Measurements from ENCODE around the gene PCDHGA8. TPM values are rescaled to one million over a fixed set of nuclear protein-coding genes. Genes with fewer than 3 reads are reported as not detected.
A peak's percentile ranks its signal among the peaks of the same experiment; 100 is the strongest.
"Not testable (repeated sequence)": the region's sequence is repeated elsewhere in the genome, so short reads cannot be mapped to it uniquely, and the experiment has no call there.

The PCDHGA8 gene
- total RNA-seq, 3 donors from 2014 or later: not detected

DNA sequence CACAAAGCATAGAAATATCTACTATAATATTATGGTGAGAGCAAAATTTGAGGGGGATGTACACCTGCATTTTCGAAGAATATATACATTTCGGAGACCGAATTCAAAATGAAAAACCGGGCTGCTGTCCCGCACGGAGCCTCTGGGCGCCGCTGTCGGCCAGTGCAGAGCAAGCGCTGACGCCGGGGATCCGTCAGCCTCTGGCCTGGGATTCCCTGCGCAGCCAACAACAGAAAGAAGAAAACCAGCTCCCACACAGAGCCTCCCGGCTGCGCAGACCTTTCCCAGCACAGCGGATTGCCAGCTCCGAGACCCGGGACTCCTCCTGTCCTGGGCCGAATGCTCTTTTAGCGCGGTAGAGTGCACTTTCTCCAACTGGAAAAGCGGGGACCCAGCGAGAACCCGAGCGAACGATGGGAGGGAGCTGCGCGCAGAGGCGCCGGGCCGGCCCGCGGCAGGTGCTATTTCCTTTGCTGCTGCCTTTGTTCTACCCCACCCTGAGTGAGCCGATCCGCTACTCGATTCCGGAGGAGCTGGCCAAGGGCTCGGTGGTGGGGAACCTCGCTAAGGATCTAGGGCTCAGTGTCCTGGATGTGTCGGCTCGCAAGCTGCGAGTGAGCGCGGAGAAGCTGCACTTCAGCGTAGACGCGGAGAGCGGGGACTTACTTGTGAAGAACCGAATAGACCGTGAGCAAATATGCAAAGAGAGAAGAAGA is 15.5 kb downstream of the PCDHGA8 start, which contains the start of gene PCDHGB6:
TSS of gene PCDHGB6 (plus strand) at position 232 of the 716 bp plus-strand sequence. CDS start at position 414, 182 bp downstream.
- ATAC-seq: peak; percentile 61 to 67
- peaks cover 11% of the 10 kb centered on the region for H3K36me3 Mint-ChIP-seq (ENCODE audit: insufficient read depth)
- DNase-seq; H3K4me1 Mint-ChIP-seq (ENCODE audit: low read depth): not testable (repeated sequence)
- H3K4me3 Mint-ChIP-seq: peak within 1 kb of the TSS; percentile 65
- H3K27me3 Mint-ChIP-seq (ENCODE audit: low read depth): peaks cover 82% of the 10 kb centered on the region
- peaks cover 22% of the 10 kb centered on the region for H3K9me3 Mint-ChIP-seq

DNA sequence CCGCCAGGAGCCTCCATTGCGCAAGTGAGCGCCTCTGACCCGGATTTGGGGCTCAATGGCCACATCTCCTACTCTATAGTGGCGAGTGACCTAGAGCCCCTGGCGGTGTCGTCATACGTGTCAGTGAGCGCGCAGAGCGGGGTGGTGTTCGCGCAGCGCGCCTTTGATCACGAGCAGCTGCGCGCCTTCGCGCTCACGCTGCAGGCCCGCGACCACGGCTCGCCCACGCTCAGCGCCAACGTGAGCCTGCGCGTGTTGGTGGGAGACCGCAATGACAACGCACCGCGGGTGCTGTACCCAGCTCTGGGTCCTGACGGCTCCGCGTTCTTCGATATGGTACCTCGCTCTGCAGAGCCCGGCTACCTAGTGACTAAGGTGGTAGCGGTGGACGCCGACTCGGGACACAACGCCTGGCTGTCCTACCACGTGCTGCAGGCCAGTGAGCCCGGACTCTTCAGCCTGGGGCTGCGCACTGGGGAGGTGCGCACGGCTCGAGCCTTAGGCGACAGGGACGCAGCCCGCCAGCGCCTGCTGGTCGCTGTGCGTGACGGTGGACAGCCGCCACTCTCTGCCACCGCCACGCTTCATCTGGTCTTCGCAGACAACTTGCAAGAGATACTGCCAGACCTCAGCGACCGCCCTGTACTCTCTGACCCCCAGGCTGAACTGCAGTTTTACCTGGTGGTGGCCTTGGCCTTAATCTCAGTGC is 17.3 kb downstream of the PCDHGA8 start:
- H3K9me3 Mint-ChIP-seq: peaks cover 26% of the 10 kb centered on the region
- peaks cover 14% of the 10 kb centered on the region for H3K4me1 Mint-ChIP-seq (ENCODE audit: low read depth)
- H3K27me3 Mint-ChIP-seq (ENCODE audit: low read depth): peaks cover 82% of the 10 kb centered on the region
- ATAC-seq: no peak
- DNase-seq: no peak
- H3K36me3 Mint-ChIP-seq (ENCODE audit: insufficient read depth): peaks cover 15% of the 10 kb centered on the region
- no peak overlapping the region for H3K4me3 Mint-ChIP-seq

DNA sequence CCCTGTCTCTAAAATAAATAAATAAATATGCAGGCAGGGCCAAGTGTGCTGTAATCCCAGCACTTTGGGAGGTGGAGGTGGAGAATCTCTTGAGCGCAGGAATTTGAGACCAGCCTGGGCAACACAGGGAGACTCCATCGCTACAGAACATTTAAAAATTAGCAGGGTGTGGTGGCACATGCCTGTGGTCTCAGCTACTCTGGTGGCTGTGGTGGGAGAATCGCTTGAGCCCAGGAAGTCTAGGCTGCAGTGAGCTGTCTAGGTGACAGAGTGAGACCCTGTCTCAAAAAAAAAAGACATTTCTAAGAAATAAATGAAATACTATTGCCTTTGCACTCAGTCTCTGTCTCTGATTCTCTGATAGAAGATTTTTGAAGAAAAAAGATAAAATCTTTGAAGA is 19.1 kb downstream of the PCDHGA8 start:
- Mint-ChIP-seq H3K4me1 (ENCODE audit: low read depth) (peaks cover 14% of the 10 kb centered on the region), H3K9me3 (peaks cover 19% of the 10 kb centered on the region), H3K27me3 (ENCODE audit: low read depth) (peaks cover 78% of the 10 kb centered on the region)

DNA sequence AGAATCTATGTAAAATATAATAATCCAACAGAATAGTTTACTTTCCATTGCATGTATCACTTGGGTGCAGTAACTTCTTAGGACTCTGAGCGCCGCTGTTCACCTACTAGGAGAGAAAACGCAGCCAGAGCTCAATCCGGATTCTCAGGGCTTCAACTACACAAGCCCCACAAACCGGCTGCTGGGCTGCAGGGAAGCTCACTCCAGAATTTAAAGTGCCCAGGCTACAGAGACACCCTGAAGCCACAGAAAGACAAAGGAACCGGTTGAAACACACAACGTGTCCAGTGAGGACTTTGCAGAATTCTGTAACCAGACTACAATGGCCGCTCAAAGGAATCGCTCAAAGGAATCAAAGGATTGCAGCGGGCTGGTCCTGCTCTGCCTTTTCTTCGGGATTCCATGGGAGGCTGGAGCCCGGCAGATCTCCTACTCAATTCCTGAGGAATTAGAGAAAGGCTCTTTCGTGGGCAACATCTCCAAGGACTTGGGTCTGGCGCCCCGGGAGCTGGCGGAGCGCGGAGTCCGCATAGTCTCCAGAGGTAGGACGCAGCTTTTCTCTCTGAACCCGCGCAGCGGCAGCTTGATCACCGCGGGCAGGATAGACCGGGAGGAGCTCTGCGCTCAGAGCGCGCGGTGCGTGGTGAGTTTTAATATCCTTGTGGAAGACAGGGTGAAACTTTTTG is 20.6 kb downstream of the PCDHGA8 start, which contains the start of gene PCDHGA10:
TSS of gene PCDHGA10 (plus strand) at position 134 of the 686 bp plus-strand sequence. CDS start at position 323, 189 bp downstream.
- ATAC-seq (peak; percentile 73 to 76), DNase-seq (peak; percentile 38)
- H3K4me1 Mint-ChIP-seq (ENCODE audit: low read depth): peaks cover 16% of the 10 kb centered on the region
- H3K27me3 Mint-ChIP-seq (ENCODE audit: low read depth): peaks cover 81% of the 10 kb centered on the region
- H3K36me3 Mint-ChIP-seq (ENCODE audit: insufficient read depth): peaks cover 18% of the 10 kb centered on the region
- peaks cover 22% of the 10 kb centered on the region for H3K9me3 Mint-ChIP-seq
- peak within 1 kb of the TSS; percentile 84 for H3K4me3 Mint-ChIP-seq

More for the DNA sequence above, 19.1 kb downstream of the PCDHGA8 start:
- no peak for DNase-seq
- Mint-ChIP-seq H3K4me3 (no peak overlapping the region), H3K36me3 (ENCODE audit: insufficient read depth) (peaks cover 15% of the 10 kb centered on the region)
- ATAC-seq: no peak

DNA sequence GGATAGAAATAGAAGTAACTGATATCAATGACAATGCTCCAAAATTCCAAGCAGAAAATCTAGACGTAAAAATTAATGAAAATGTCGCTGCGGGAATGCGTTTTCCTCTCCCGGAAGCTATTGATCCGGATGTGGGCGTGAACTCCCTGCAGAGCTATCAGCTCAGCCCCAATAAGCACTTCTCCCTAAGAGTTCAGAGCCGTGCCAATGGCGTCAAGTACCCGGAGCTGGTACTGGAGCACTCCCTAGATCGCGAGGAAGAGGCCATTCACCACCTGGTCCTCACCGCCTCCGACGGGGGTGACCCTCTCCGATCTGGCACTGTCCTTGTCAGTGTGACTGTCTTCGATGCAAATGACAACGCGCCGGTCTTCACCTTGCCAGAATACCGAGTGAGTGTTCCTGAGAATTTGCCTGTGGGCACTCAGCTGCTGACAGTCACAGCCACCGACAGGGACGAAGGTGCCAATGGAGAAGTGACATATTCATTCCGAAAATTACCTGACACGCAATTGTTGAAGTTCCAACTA is 21.2 kb downstream of the PCDHGA8 start:
- peak overlapping the region; percentile 84 for H3K4me3 Mint-ChIP-seq
- H3K36me3 Mint-ChIP-seq (ENCODE audit: insufficient read depth): peaks cover 19% of the 10 kb centered on the region
- H3K4me1 Mint-ChIP-seq (ENCODE audit: low read depth): peaks cover 16% of the 10 kb centered on the region
- no peak for DNase-seq
- H3K9me3 Mint-ChIP-seq: peaks cover 24% of the 10 kb centered on the region
- ATAC-seq: no peak
- peaks cover 81% of the 10 kb centered on the region for H3K27me3 Mint-ChIP-seq (ENCODE audit: low read depth)

DNA sequence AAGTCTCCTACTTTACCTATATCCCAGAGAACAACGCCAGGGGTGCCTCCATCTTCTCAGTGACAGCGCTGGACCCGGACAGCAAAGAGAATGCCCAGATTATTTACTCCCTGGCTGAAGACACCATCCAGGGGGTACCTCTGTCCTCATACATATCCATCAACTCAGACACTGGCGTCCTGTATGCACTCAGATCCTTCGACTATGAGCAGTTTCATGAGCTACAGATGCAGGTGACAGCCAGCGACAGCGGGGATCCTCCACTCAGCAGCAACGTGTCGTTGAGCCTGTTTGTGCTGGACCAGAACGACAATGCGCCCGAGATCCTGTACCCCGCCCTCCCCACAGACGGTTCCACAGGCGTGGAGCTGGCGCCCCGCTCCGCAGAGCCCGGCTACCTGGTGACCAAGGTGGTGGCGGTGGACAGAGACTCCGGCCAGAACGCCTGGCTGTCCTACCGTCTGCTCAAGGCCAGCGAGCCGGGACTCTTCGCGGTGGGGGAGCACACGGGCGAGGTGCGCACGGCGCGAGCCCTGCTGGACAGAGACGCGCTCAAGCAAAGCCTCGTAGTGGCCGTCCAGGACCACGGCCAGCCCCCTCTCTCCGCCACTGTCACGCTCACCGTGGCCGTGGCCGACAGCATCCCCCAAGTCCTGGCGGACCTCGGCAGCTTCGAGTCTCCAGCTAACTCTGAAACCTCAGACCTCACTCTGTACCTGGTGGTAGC is 22.3 kb downstream of the PCDHGA8 start:
- not testable (repeated sequence) for H3K4me3 Mint-ChIP-seq, DNase-seq, ATAC-seq
- peaks cover 16% of the 10 kb centered on the region for H3K36me3 Mint-ChIP-seq (ENCODE audit: insufficient read depth)
- H3K9me3 Mint-ChIP-seq: peaks cover 21% of the 10 kb centered on the region
- peaks cover 16% of the 10 kb centered on the region for H3K4me1 Mint-ChIP-seq (ENCODE audit: low read depth)
- peaks cover 79% of the 10 kb centered on the region for H3K27me3 Mint-ChIP-seq (ENCODE audit: low read depth)

DNA sequence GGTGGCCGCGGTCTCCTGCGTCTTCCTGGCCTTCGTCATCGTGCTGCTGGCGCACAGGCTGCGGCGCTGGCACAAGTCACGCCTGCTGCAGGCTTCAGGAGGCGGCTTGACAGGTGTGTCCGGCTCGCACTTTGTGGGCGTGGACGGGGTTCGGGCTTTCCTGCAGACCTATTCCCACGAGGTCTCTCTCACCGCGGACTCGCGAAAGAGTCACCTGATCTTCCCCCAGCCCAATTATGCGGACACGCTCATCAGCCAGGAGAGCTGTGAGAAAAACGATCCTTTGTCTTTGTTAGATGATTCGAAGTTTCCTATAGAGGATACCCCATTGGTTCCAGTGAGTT is 22.8 kb downstream of the PCDHGA8 start:
- Mint-ChIP-seq H3K9me3 (peaks cover 22% of the 10 kb centered on the region), H3K27me3 (ENCODE audit: low read depth) (peaks cover 78% of the 10 kb centered on the region), H3K4me1 (ENCODE audit: low read depth) (peaks cover 16% of the 10 kb centered on the region), H3K36me3 (ENCODE audit: insufficient read depth) (peaks cover 17% of the 10 kb centered on the region), H3K4me3 (peak overlapping the region; percentile 24)
- DNase-seq, ATAC-seq: not testable (repeated sequence)

DNA sequence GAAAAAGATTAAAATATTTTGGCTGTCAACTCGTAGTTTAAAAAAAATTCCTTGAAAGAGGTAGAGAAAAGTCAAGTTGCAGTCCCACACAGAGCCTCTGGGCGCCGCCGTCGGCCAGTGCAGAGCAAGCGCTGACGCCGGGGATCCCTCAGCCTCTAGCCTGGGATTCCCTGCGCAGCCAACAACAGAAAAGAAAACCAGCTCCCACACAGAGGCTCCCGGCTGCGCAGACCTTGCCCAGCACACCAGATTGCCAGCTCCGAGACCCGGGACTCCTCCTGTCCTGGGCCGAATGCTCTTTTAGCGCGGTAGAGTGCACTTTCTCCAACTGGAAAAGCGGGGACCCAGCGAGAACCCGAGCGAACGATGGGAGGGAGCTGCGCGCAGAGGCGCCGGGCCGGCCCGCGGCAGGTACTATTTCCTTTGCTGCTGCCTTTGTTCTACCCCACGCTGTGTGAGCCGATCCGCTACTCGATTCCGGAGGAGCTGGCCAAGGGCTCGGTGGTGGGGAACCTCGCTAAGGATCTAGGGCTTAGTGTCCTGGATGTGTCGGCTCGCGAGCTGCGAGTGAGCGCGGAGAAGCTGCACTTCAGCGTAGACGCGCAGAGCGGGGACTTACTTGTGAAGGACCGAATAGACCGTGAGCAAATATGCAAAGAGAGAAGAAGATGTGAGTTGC is 25.2 kb downstream of the PCDHGA8 start, which contains the start of gene PCDHGB7:
TSS of gene PCDHGB7 (plus strand) at position 184 of the 679 bp plus-strand sequence. CDS start at position 367, 183 bp downstream.
- H3K9me3 Mint-ChIP-seq: peaks cover 31% of the 10 kb centered on the region
- peaks cover 88% of the 10 kb centered on the region for H3K27me3 Mint-ChIP-seq (ENCODE audit: low read depth)
- peaks cover 18% of the 10 kb centered on the region for H3K36me3 Mint-ChIP-seq (ENCODE audit: insufficient read depth)
- H3K4me3 Mint-ChIP-seq: peak within 1 kb of the TSS; percentile 66
- ATAC-seq: peak; percentile 64 to 72
- DNase-seq: not testable (repeated sequence)
- H3K4me1 Mint-ChIP-seq (ENCODE audit: low read depth): peaks cover 16% of the 10 kb centered on the region

DNA sequence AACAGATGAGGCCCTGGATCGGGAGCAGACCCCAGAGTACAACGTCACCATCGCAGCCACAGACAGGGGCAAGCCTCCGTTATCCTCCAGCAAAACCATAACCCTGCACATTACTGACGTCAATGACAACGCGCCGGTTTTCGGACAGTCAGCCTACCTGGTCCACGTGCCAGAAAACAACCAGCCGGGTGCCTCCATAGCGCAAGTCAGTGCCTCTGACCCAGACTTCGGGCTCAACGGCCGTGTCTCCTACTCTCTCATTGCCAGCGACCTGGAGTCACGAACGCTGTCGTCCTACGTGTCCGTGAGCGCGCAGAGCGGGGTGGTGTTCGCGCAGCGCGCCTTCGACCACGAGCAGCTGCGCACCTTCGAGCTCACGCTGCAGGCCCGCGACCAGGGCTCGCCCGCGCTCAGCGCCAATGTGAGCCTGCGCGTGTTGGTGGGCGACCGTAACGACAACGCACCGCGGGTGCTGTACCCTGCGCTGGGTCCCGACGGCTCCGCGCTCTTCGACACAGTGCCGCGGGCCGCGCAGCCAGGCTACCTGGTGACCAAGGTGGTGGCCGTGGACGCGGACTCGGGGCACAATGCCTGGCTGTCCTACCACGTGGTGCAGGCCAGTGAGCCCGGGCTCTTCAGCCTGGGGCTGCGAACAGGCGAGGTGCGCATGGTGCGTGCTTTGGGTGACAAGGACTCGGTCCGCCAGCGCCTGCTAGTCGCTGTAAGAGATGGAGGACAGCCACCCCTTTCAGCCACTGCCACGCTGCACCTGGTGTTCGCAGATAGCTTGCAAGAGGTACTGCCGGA is 26.8 kb downstream of the PCDHGA8 start:
- DNase-seq (no peak), ATAC-seq (no peak)
- peaks cover 8% of the 10 kb centered on the region for H3K4me1 Mint-ChIP-seq (ENCODE audit: low read depth)
- H3K36me3 Mint-ChIP-seq (ENCODE audit: insufficient read depth): peaks cover 15% of the 10 kb centered on the region
- no peak overlapping the region for H3K4me3 Mint-ChIP-seq
- H3K9me3 Mint-ChIP-seq: peaks cover 35% of the 10 kb centered on the region
- peaks cover 81% of the 10 kb centered on the region for H3K27me3 Mint-ChIP-seq (ENCODE audit: low read depth)

DNA sequence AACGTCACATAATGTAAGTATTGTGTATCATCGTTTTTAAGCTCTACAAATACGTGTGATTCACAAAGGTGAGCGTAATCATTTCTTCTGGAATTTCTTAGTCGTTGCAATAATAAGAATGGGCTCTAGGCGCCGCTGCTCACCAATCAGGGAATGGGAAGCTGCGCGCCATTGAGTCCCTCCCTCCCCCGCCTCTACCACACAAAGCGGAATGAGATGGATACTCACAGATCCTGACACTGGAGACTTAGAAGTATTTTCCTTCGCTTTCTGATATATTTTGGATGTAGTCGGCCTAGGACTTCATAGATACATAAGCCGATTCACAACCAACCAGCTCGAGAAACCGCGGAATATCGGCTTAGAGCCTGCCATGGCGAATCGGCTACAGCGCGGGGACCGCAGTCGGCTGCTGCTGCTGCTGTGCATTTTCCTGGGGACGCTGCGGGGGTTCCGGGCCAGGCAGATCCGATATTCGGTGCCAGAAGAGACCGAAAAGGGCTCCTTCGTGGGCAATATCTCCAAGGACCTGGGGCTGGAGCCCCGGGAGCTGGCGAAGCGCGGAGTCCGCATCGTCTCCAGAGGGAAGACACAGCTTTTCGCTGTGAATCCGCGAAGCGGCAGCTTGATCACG is 28.5 kb downstream of the PCDHGA8 start, which contains the start of gene PCDHGA11:
TSS of gene PCDHGA11 (plus strand) at position 197 of the 634 bp plus-strand sequence. CDS start at position 374, 177 bp downstream.
- DNase-seq (no peak), ATAC-seq (peak; percentile 50 to 54)
- H3K36me3 Mint-ChIP-seq (ENCODE audit: insufficient read depth): peaks cover 14% of the 10 kb centered on the region

DNA sequence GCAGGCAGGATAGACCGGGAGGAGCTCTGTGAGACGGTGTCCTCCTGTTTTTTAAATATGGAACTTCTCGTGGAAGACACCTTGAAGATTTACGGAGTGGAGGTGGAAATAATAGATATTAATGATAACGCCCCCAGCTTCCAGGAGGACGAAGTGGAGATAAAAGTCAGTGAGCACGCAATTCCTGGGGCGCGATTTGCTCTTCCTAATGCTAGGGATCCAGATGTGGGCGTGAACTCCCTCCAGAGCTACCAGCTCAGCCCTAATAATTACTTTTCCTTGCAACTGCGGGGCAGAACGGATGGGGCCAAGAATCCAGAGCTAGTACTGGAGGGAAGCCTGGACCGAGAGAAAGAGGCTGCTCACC is 29.0 kb downstream of the PCDHGA8 start:
- Mint-ChIP-seq H3K27me3 (ENCODE audit: low read depth) (peaks cover 78% of the 10 kb centered on the region), H3K9me3 (peaks cover 31% of the 10 kb centered on the region), H3K4me1 (ENCODE audit: low read depth) (peaks cover 4% of the 10 kb centered on the region), H3K4me3 (peak overlapping the region; percentile 71), H3K36me3 (ENCODE audit: insufficient read depth) (peaks cover 14% of the 10 kb centered on the region)
- ATAC-seq (no peak), DNase-seq (no peak)

More for the DNA sequence above, 28.5 kb downstream of the PCDHGA8 start, which contains the start of gene PCDHGA11:
- Mint-ChIP-seq H3K9me3 (peaks cover 31% of the 10 kb centered on the region), H3K27me3 (ENCODE audit: low read depth) (peaks cover 77% of the 10 kb centered on the region), H3K4me1 (ENCODE audit: low read depth) (peaks cover 4% of the 10 kb centered on the region), H3K4me3 (peak within 1 kb of the TSS; percentile 71)

DNA sequence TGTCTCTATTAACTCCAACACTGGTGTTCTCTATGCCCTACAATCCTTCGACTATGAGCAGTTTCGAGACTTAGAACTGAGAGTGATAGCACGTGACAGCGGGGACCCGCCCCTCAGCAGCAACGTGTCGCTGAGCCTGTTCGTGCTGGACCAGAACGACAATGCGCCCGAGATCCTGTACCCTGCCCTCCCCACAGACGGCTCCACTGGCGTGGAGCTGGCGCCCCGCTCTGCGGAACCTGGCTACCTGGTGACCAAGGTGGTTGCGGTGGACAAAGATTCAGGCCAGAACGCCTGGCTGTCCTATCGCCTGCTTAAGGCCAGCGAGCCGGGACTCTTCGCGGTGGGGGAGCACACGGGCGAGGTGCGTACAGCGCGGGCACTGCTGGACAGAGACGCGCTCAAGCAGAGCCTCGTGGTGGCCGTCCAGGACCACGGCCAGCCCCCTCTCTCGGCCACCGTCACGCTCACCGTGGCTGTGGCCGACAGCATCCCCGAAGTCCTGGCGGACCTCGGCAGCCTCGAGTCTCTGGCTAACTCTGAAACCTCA is 30.4 kb downstream of the PCDHGA8 start:
- no peak overlapping the region for H3K4me3 Mint-ChIP-seq
- H3K36me3 Mint-ChIP-seq (ENCODE audit: insufficient read depth): peaks cover 13% of the 10 kb centered on the region
- H3K27me3 Mint-ChIP-seq (ENCODE audit: low read depth): peaks cover 79% of the 10 kb centered on the region
- H3K4me1 Mint-ChIP-seq (ENCODE audit: low read depth): peaks cover 3% of the 10 kb centered on the region
- peaks cover 33% of the 10 kb centered on the region for H3K9me3 Mint-ChIP-seq
- DNase-seq (no peak), ATAC-seq (no peak)
